ENCODE data around the gene MBD2.

The MBD2 gene

DNA sequence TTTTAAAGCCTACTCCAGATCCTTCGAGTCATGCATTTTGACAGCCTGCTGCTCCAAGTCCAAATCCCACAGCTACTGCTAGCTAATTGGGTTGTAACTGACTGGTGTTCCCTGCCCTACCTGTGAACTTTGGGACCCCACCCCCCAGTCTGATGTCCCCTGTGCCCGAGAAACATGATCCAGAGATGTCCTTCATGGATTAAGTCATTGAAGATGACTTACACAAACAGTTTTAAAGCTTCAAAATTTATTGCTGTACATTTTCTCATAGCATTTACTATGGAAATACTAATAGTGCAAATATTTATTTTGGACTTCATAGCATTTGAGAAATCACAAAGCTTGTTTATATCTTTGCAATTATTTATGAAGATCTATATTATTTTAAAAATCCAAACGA lies 73.1 kb downstream of the MBD2 start:
- H3K4me3 ChIP-seq (ENCODE audit: low read depth, low read length), result no peak overlapping the region
- TF ChIP-seq POLR2A (IDR thresholded peaks at IDR 0.05; ENCODE audit: extremely low read depth, insufficient read length) (no peak), MYC (IDR thresholded peaks at IDR 0.05; ENCODE audit: low read depth, low read length) (no peak)
- TF ChIP-seq, protein P1, sequence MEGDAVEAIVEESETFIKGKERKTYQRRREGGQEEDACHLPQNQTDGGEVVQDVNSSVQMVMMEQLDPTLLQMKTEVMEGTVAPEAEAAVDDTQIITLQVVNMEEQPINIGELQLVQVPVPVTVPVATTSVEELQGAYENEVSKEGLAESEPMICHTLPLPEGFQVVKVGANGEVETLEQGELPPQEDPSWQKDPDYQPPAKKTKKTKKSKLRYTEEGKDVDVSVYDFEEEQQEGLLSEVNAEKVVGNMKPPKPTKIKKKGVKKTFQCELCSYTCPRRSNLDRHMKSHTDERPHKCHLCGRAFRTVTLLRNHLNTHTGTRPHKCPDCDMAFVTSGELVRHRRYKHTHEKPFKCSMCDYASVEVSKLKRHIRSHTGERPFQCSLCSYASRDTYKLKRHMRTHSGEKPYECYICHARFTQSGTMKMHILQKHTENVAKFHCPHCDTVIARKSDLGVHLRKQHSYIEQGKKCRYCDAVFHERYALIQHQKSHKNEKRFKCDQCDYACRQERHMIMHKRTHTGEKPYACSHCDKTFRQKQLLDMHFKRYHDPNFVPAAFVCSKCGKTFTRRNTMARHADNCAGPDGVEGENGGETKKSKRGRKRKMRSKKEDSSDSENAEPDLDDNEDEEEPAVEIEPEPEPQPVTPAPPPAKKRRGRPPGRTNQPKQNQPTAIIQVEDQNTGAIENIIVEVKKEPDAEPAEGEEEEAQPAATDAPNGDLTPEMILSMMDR (IDR thresholded peaks at IDR 0.05; ENCODE audit: low read depth, low read length), result no peak
- TF ChIP-seq, protein P2, sequence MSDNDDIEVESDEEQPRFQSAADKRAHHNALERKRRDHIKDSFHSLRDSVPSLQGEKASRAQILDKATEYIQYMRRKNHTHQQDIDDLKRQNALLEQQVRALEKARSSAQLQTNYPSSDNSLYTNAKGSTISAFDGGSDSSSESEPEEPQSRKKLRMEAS (IDR thresholded peaks at IDR 0.05; ENCODE audit: low read depth, low read length), result no peak
- DNase-seq (ENCODE audit: low read depth), result no peak

DNA sequence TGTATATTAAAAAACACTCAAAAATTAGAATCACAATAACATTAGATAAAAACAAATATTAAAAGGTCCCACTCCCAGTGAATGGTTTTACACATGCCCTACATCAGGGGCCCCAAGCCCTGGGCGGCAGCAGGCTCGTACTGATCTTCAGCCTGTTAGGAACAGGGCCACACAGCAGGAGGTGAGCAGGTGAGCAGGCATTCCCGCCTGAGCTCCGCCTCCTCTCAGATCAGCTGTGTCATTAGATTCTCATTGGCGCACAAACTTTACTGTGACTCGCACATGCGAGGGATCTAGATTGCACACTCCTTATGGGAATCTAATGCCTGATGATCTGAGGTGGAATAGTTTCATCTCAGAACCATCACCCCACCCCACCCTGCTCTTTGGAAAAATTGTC lies 74.2 kb downstream of the MBD2 start:
- H3K4me3 ChIP-seq (ENCODE audit: low read depth, low read length), result no peak overlapping the region
- no peak for DNase-seq (ENCODE audit: low read depth)
- TF ChIP-seq, protein P2 (IDR thresholded peaks at IDR 0.05; ENCODE audit: low read depth, low read length), result no peak
- no peak for TF ChIP-seq POLR2A (IDR thresholded peaks at IDR 0.05; ENCODE audit: extremely low read depth, insufficient read length)
- TF ChIP-seq, protein P1 (IDR thresholded peaks at IDR 0.05; ENCODE audit: low read depth, low read length), result no peak
- TF ChIP-seq MYC (IDR thresholded peaks at IDR 0.05; ENCODE audit: low read depth, low read length), result no peak

DNA sequence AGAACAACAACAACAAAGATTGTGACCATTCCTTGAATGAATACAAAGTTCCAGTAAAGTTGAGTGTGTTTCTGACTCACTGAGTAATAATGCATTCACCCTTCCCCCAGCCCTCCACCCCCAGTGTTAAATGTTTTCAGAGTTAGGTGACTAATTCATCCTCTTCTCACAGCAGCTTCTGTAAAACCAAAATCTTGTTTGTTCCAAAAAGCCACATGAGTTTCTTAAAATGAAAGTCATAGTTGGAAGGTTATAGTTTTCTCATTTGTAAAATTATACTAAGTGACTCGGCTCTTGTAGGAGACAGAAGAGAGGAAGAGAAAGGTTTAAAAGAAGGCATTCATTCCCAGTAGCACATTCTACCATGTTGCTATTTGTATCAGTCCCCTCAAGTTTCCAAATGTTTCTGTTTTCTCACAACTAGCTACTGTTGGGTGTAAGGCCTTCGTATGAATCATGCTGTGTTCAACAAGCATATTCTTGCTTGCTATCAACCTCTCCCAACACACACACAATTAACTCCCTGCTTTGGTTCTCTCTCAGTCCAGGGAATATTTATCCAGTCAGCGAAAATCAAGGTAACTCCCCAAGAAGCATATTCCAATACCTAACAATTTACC lies 75.3 kb downstream of the MBD2 start:
- TF ChIP-seq, protein P2 (IDR thresholded peaks at IDR 0.05; ENCODE audit: low read depth, low read length), result no peak
- TF ChIP-seq, protein P1 (IDR thresholded peaks at IDR 0.05; ENCODE audit: low read depth, low read length), result no peak
- TF ChIP-seq POLR2A (IDR thresholded peaks at IDR 0.05; ENCODE audit: extremely low read depth, insufficient read length), result no peak
- no peak for TF ChIP-seq MYC (IDR thresholded peaks at IDR 0.05; ENCODE audit: low read depth, low read length)
- no peak overlapping the region for H3K4me3 ChIP-seq (ENCODE audit: low read depth, low read length)
- DNase-seq (ENCODE audit: low read depth), result peak; percentile 21

DNA sequence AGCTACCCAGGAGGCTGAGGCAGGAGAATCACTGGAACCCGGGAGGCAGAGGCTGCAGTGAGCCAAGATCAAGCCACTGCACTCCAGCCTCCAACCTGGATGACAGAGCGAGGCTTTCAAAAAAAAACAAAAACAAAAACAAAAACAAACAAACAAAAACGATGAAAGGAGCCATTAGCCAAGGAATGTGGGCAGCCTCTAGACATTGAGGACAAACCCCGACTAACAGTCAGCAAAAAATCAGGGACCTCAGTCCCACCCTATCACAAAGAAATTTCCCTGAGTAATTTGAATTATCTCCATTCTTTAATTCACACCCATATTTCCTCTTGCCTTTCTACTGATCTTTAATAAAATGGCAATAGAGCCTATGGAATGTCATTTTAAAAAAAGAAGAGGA lies 75.8 kb downstream of the MBD2 start:
- H3K4me3 ChIP-seq (ENCODE audit: low read depth, low read length), result no peak overlapping the region
- no peak for DNase-seq (ENCODE audit: low read depth)
- TF ChIP-seq POLR2A (IDR thresholded peaks at IDR 0.05; ENCODE audit: extremely low read depth, insufficient read length) (no peak), MYC (IDR thresholded peaks at IDR 0.05; ENCODE audit: low read depth, low read length) (no peak)
- TF ChIP-seq, protein P1 (IDR thresholded peaks at IDR 0.05; ENCODE audit: low read depth, low read length), result no peak
- TF ChIP-seq, protein P2 (IDR thresholded peaks at IDR 0.05; ENCODE audit: low read depth, low read length), result no peak

DNA sequence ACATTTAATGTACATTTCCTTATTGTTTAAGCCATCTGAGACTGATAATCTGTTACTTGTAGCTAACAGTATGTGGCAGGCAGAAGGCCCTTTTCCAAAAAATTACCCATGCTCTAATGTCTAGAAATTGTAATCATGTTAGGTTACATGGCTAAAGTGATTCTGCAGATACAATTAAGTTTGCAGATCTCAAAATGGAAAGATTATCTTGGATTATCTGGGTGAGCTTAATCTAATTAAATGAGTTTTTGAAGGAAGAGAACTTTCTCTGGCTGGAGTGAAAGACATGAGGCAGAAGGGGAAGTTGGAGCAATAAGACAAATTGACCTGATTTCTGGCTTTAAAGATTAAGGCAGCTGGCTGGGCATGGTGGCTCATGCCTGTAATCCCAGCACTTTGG lies 76.3 kb downstream of the MBD2 start:
- TF ChIP-seq MYC (IDR thresholded peaks at IDR 0.05; ENCODE audit: low read depth, low read length) (no peak), POLR2A (IDR thresholded peaks at IDR 0.05; ENCODE audit: extremely low read depth, insufficient read length) (no peak)
- TF ChIP-seq, protein P1 (IDR thresholded peaks at IDR 0.05; ENCODE audit: low read depth, low read length), result no peak
- TF ChIP-seq, protein P2 (IDR thresholded peaks at IDR 0.05; ENCODE audit: low read depth, low read length), result no peak
- H3K4me3 ChIP-seq (ENCODE audit: low read depth, low read length), result no peak overlapping the region
- DNase-seq (ENCODE audit: low read depth), result no peak

Measured in NB4 (cell line).